ENCODE data around the gene ZKSCAN8.

DNA sequence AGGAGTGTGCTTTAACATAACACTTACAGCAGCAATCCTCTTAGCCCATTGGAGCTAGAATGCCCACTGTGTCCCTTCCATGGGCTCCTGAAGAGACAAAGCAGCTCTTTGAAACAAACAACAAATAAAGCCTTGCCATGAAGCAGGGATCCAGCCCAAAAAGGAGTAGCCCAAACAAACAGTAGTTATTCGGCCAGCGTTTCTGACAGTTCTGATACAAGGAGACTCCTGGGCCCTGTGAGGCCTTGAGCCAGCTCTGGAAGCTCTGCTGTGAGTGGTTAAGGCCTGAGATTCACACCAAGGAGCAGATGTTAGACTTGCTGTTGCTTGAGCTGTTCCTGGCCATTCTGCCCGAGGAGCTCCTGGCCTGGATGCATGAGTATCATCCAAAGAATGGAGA is 34.2 kb upstream of the ZKSCAN8 start:
- TF ChIP-seq, protein P1, sequence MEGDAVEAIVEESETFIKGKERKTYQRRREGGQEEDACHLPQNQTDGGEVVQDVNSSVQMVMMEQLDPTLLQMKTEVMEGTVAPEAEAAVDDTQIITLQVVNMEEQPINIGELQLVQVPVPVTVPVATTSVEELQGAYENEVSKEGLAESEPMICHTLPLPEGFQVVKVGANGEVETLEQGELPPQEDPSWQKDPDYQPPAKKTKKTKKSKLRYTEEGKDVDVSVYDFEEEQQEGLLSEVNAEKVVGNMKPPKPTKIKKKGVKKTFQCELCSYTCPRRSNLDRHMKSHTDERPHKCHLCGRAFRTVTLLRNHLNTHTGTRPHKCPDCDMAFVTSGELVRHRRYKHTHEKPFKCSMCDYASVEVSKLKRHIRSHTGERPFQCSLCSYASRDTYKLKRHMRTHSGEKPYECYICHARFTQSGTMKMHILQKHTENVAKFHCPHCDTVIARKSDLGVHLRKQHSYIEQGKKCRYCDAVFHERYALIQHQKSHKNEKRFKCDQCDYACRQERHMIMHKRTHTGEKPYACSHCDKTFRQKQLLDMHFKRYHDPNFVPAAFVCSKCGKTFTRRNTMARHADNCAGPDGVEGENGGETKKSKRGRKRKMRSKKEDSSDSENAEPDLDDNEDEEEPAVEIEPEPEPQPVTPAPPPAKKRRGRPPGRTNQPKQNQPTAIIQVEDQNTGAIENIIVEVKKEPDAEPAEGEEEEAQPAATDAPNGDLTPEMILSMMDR (IDR thresholded peaks at IDR 0.05) = no peak
- TF ChIP-seq POLR2A (IDR thresholded peaks at IDR 0.05) = no peak
